HG03280 (cell line): ENCODE data around the gene CSAG2.

Experiments
- ATAC-seq: cut with Tn5 transposase; IDR thresholded peaks from one replicate; pipeline ENCODE4 v1.9.1; 2021; ENCODE audit warnings: mild to moderate bottlenecking, moderate library complexity; ENCODE audit not compliant: unreplicated experiment

CSAG2 gene

DNA sequence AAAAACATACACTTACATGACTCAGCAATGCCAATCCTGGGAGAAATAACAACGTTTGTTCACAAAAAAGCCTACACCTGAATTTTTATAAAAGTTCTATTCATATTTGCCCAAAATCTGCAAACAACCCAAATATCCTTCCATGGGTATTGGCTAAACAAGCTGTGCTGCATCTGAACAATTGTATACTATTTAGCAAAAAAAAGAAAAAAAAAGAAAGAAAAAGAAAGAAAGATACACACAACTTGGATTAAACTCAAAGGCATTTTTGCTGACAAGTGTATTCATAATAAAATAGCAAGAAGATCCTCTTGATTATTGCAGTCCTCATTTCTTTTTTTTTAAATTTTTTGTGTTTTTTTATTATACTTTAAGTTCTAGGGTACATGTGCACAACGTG is 34.9 kb downstream of the CSAG2 start:
- ATAC-seq, result no peak

DNA sequence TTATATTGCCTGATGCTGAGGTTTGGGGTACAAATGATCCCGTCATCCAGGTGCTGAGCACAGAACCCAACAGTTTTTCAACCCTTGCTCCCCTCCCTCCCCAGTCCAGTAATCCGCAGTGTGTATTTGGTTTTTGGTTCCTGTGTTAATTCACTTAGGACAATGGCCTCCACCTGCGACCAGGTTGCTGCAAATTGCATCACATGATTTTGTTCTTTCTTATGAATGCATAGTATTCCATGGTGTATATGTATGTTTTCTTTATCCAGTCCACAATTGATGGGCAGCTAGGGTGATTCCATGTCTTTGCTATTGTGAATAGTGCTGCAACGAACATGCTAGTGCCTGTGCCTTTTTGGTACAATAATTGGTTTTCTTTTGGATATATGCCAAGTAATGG is 46.0 kb downstream of the CSAG2 start:
- no peak for ATAC-seq

DNA sequence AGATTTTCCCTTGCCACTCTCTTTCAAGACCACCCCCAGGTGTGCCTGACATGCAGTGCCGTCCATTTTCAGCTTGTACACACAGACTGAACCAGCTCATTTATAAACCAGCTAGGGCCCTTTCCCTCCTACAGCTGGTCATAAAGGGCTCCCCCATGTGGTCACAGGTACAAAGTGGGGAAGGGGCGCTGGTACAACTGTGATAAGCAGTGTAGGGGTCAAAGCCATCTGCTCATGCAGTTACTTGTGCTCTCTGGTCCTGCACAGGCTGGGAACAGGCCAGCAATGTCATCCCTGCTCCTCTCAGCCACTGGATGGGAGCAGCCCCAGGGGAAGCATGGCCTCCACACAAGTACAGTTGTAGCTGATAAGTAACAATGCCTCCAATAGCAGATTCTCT is 50.8 kb downstream of the CSAG2 start:
- ATAC-seq, result no peak
